GM23248 (cell line): ENCODE results near the gene ELMO1. TPM values are rescaled to one million over a fixed set of nuclear protein-coding genes. Genes with fewer than 3 reads are reported as not detected.

Experiments used
- DNase-seq: peaks from one replicate; pipeline ENCODE4 v3.0.0-alpha.2; 2015
- H2AFZ ChIP-seq: fragments of 200-600 bp; sonication (generic); 2 replicates; pipeline ENCODE4 v1.6.1; 2016; ENCODE audit warnings: antibody characterized with exemption
- H3F3A ChIP-seq: fragments of 200-600 bp; sonication (generic); 2 replicates; pipeline ENCODE4 v1.6.1; 2016; ENCODE audit warnings: mild to moderate bottlenecking, antibody characterized with exemption, mixed run types; ENCODE audit not compliant: insufficient read depth
- H3K27ac ChIP-seq: fragments of 200-600 bp; sonication (generic); 2 replicates; pipeline ENCODE4 v1.5.1; 2016; ENCODE audit warnings: mild to moderate bottlenecking
- H3K27me3 ChIP-seq: fragments of 200-600 bp; sonication (generic); replicated peaks from 2 replicates; pipeline ENCODE4 v1.6.1; 2016; ENCODE audit warnings: mild to moderate bottlenecking; ENCODE audit not compliant: insufficient read depth
- H3K36me3 ChIP-seq: fragments of 200-600 bp; sonication (generic); 2 replicates; pipeline ENCODE4 v1.6.1; 2016; ENCODE audit warnings: low read depth, mild to moderate bottlenecking
- H3K4me1 ChIP-seq: fragments of 200-600 bp; sonication (generic); 2 replicates; pipeline ENCODE4 v1.6.1; 2016; ENCODE audit warnings: mild to moderate bottlenecking; ENCODE audit not compliant: insufficient read depth
- H3K4me2 ChIP-seq: fragments of 200-600 bp; sonication (generic); one replicate; pipeline ENCODE4 v1.6.1; 2016; ENCODE audit warnings: mild to moderate bottlenecking; ENCODE audit not compliant: unreplicated experiment
- H3K4me3 ChIP-seq: fragments of 200-600 bp; sonication (generic); 2 replicates; pipeline ENCODE4 v1.5.1; 2016; ENCODE audit warnings: mild to moderate bottlenecking
- H3K79me2 ChIP-seq: fragments of 200-600 bp; sonication (generic); 2 replicates; pipeline ENCODE4 v1.6.1; 2016; ENCODE audit warnings: mild to moderate bottlenecking; ENCODE audit not compliant: insufficient read depth
- H3K9ac ChIP-seq: fragments of 200-600 bp; sonication (generic); 2 replicates; pipeline ENCODE4 v1.6.1; 2016; ENCODE audit warnings: mild to moderate bottlenecking
- H3K9me2 ChIP-seq: fragments of 200-600 bp; sonication (generic); 2 replicates; pipeline ENCODE4 v1.6.1; 2016; ENCODE audit warnings: mixed run types, mild to moderate bottlenecking, moderate library complexity; ENCODE audit not compliant: insufficient read depth
- H3K9me3 ChIP-seq: fragments of 200-600 bp; sonication (generic); one replicate; pipeline ENCODE4 v1.6.1; 2017; ENCODE audit warnings: low read depth
- H4K20me1 ChIP-seq: fragments of 200-600 bp; sonication (generic); 2 replicates; pipeline ENCODE4 v1.6.0; 2016; ENCODE audit not compliant: insufficient read depth
- EZH2 ChIP-seq: fragments of 200-600 bp; sonication (generic); IDR thresholded peaks from 2 replicates; pipeline ENCODE4 v1.6.1; 2018; ENCODE audit warnings: antibody characterized with exemption, mild to moderate bottlenecking; ENCODE audit not compliant: insufficient read depth, poor library complexity, severe bottlenecking
- EZH2phosphoT487 ChIP-seq: fragments of 200-600 bp; sonication (generic); IDR thresholded peaks from 2 replicates; pipeline ENCODE4 v1.6.1; 2018; ENCODE audit warnings: antibody characterized with exemption, moderate library complexity, mild to moderate bottlenecking, low read depth; ENCODE audit not compliant: insufficient read depth
- WGBS, 2 experiments: methylation state at CpG; one replicate each; pipeline ENCODE4 v1.1.6; 2015 to 2017; ENCODE audit warnings: low lambda C conversion rate in 2 of 2, low coverage in 1 of 2; ENCODE audit errors: missing lambda C conversion rate in 2 of 2; 5-methylcytosine and 5-hydroxymethylcytosine counted together
- in situ Hi-C: fragments of 300-500 bp; cut with MboI; formaldehyde crosslinking; loops from 2 replicates; pipeline ENCODE4 v1.15.0; 2020
- polyA plus RNA-seq: library from polyadenylated mRNA; unstranded; fragments of >200 nt; fragmentation: Nextera tagmentation; extraction: Ambion mirVana; gene quantifications from 2 replicates; pipeline ENCODE4 v1.2.1, GENCODE V29; 2016
- total RNA-seq: library from RNA; depleted of rRNA; stranded (reverse); fragments of >200 nt; shearing (Covaris generic); gene quantifications from 2 replicates; pipeline ENCODE4 v1.2.3, GENCODE V29; 2014

The ELMO1 gene
- total and polyA plus RNA-seq, 2 experiments from 2014 or later: not detected

DNA sequence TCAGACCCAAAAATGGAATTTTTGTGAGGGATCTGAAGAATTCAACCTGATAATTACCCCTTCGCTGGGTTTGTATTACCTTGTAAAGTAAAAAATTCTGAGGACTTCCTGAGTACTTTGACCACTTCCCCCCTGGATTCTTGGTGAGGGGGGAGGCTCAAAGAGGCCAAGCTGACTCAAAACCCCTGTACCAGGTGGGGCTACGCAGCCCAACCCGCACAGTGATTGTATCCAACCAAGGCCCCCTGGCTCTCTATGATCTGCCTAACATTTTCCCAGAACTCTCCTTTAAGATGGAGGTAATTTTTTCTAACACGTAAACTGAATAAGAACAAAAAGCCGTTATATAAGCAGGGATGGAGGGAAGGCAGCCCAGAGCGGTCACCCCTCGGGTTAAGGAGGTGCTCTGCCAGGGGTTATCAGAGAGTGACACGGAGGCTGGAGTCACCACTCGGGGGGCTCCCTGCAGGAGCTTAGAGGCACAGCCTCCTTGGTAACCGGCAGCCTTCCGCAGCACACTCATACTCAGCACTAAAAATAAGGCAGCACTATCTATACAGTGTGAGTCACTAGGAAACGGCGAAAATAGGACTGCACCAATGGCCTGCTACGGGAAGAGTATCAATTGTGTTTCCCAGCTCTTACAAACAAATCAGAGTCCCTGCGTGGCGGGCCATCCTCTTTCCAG lies 255.4 kb downstream of the ELMO1 start:
- WGBS, 2 experiments: 74 to 75% methylated on average over 16 of the region's 16 CpGs
- H3K79me2 ChIP-seq: no peaks in the 10 kb centered on the region
- no peaks in the 10 kb centered on the region for H3K9me3 ChIP-seq
- H3K9me2 ChIP-seq: no peaks in the 10 kb centered on the region
- H3K4me2 ChIP-seq: no peak overlapping the region
- H3K27ac ChIP-seq: no peak overlapping the region
- no peaks in the 10 kb centered on the region for H3K36me3 ChIP-seq
- no peak overlapping the region for H3K4me3 ChIP-seq
- no peaks in the 10 kb centered on the region for H4K20me1 ChIP-seq
- no peaks in the 10 kb centered on the region for H3F3A ChIP-seq
- no peak overlapping the region for H3K9ac ChIP-seq
- no peak for DNase-seq
- TF ChIP-seq EZH2 (no peak), EZH2phosphoT487 (no peak)
- in situ Hi-C loops: loop anchor here (25.0 kb wide), 1 partner anchor 706 kb away; no protein-coding TSS in a partner anchor
- no peak overlapping the region for H2AFZ ChIP-seq
- H3K4me1 ChIP-seq: no peaks in the 10 kb centered on the region
- no peaks in the 10 kb centered on the region for H3K27me3 ChIP-seq

- Histone ChIP-seq H3K4me1 (no peaks in the 10 kb centered on the region), H3K4me3 (no peak overlapping the region), H3K9me2 (no peaks in the 10 kb centered on the region), H3K4me2 (no peak overlapping the region), H3K27ac (no peak overlapping the region), H2AFZ (no peak overlapping the region), H3K79me2 (no peaks in the 10 kb centered on the region), H3K36me3 (no peaks in the 10 kb centered on the region), H4K20me1 (no peaks in the 10 kb centered on the region), H3K9ac (no peak overlapping the region), H3K27me3 (no peaks in the 10 kb centered on the region), H3F3A (no peaks in the 10 kb centered on the region), H3K9me3 (no peaks in the 10 kb centered on the region)
- 76 to 77% methylated on average over 6 of the region's 6 CpGs for WGBS, 2 experiments
- no peak for TF ChIP-seq EZH2phosphoT487
- in situ Hi-C loops: loop anchor here (25.0 kb wide), 1 partner anchor 704 kb away; no protein-coding TSS in a partner anchor
- no peak for DNase-seq
These were observed 256.9 kb downstream of the ELMO1 start for GRCh38 chr7:37191797-37192196.

GRCh38 chr7:37187179-37187578 lies 261.5 kb downstream of the ELMO1 start:
- Histone ChIP-seq H3K9me2 (no peaks in the 10 kb centered on the region), H3K4me3 (no peak overlapping the region)

GRCh38 chr7:37186753-37187152 lies 261.9 kb downstream of the ELMO1 start:
- Histone ChIP-seq H3K27me3 (no peaks in the 10 kb centered on the region; the same call in 1 of the 2 replicates), H2AFZ (no peak overlapping the region), H3K4me3 (no peak overlapping the region), H3K79me2 (no peaks in the 10 kb centered on the region), H3K4me2 (no peak overlapping the region), H3K27ac (no peak overlapping the region), H3K9me2 (no peaks in the 10 kb centered on the region), H3K36me3 (no peaks in the 10 kb centered on the region), H3K9me3 (no peaks in the 10 kb centered on the region), H4K20me1 (no peaks in the 10 kb centered on the region), H3K9ac (no peak overlapping the region), H3K4me1 (no peaks in the 10 kb centered on the region), H3F3A (no peaks in the 10 kb centered on the region)
- 82 to 86% methylated on average over 1 of the region's 1 CpG for WGBS, 2 experiments
- in situ Hi-C loops: loop anchor here (10.0 to 25.0 kb wide), 2 partner anchors 202 to 699 kb away; no protein-coding TSS in a partner anchor
- DNase-seq: no peak
- TF ChIP-seq EZH2 (no peak), EZH2phosphoT487 (no peak)

More at GRCh38 chr7:37187179-37187578, 261.5 kb downstream of the ELMO1 start:
- no peaks in the 10 kb centered on the region for H3K36me3 ChIP-seq
- no peak overlapping the region for H3K4me2 ChIP-seq
- in situ Hi-C loops: loop anchor here (10.0 to 25.0 kb wide), 2 partner anchors 202 to 700 kb away; no protein-coding TSS in a partner anchor
- no peak for DNase-seq
- H4K20me1 ChIP-seq: no peaks in the 10 kb centered on the region
- H2AFZ ChIP-seq: no peak overlapping the region
- TF ChIP-seq EZH2phosphoT487: no peak
- TF ChIP-seq EZH2: no peak
- H3K27me3 ChIP-seq: no peaks in the 10 kb centered on the region; the same call in 1 of the 2 replicates
- H3K9ac ChIP-seq: no peak overlapping the region
- no peaks in the 10 kb centered on the region for H3K9me3 ChIP-seq
- no peaks in the 10 kb centered on the region for H3K4me1 ChIP-seq
- no peak overlapping the region for H3K27ac ChIP-seq
- no peaks in the 10 kb centered on the region for H3F3A ChIP-seq
- WGBS, 2 experiments: 52 to 62% methylated on average over 2 of the region's 2 CpGs
- no peaks in the 10 kb centered on the region for H3K79me2 ChIP-seq
